Endometrial microvascular endothelial cells (primary cell): ENCODE data around the gene WDR54. TPM values are rescaled to one million over a fixed set of nuclear protein-coding genes. Genes with fewer than 3 reads are reported as not detected.

Experiments used
- in situ Hi-C: cut with HindIII; loops from 2 replicates; pipeline ENCODE4 v1.10.0; 2017; ENCODE audit warnings: low sequenced_read_pairs, low pct_unique_long_range_greater_than_20kb; ENCODE audit errors: inconsistent ontology term
- total RNA-seq: library from RNA; depleted of rRNA; stranded (reverse); fragments of >200 nt; gene quantifications from one replicate; pipeline ENCODE4 v1.2.3, GENCODE V29; 2015; ENCODE audit errors: inconsistent ontology term

Gene WDR54, protein sequence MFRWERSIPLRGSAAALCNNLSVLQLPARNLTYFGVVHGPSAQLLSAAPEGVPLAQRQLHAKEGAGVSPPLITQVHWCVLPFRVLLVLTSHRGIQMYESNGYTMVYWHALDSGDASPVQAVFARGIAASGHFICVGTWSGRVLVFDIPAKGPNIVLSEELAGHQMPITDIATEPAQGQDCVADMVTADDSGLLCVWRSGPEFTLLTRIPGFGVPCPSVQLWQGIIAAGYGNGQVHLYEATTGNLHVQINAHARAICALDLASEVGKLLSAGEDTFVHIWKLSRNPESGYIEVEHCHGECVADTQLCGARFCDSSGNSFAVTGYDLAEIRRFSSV
- 28.4 TPM for total RNA-seq

- in situ Hi-C loops = no loop called here
These were observed at the start of gene WDR54, which contains the start of gene C2orf81 for GRCh38 chr2:74421221-74421870. TSS of gene WDR54 (plus strand) at chr2:74421730. CDS start at chr2:74422154, 424 bp downstream. TSS of gene C2orf81 (minus strand) at chr2:74421619. CDS start at chr2:74421560, 59 bp downstream.

DNA sequence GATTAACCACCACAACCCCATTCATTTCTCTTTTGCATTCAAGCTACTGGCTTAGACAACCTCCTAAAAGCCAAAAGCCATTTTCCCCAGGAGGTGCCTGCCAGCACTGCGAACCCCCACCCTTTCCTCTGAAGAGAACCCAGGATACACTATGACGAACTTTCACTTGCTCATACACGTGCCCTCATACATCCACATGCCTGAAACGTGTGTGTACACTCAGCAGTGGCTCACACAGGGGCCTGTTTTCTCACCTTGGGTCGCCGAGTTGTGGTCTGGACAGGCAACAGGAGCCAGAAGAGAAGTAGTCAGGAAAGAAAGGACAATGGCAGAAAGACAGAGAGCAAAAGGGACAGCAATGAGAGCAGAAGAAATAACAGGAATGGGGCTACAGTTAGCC lies 48.9 kb upstream of the WDR54 start:
- in situ Hi-C loops = no loop called here

DNA sequence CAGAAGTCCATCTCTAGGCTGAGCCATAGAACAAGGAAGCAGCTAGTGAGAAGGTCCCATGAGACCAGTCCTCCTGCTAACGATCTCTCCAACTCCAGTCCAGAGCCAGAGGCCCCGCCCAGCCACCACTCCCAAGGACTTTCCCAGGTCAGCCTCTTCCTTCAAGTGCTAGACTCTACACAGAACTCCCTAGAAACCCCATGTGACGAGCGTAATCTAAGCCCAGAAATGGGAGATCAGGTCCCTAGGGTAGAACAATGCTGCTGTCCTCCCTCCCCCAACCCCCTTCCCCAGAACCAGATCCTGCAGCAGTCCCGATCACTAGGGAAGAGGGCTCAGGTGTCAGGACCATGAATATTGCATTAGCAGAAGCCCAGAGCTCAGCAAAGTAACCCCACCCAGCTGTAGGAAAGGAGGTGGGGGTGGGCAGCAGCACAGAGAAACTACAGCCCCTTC lies 48.3 kb upstream of the WDR54 start:
- in situ Hi-C loops = no loop called here

GRCh38 chr2:74373985-74374384 lies 47.5 kb upstream of the WDR54 start:
- in situ Hi-C loops = no loop called here

DNA sequence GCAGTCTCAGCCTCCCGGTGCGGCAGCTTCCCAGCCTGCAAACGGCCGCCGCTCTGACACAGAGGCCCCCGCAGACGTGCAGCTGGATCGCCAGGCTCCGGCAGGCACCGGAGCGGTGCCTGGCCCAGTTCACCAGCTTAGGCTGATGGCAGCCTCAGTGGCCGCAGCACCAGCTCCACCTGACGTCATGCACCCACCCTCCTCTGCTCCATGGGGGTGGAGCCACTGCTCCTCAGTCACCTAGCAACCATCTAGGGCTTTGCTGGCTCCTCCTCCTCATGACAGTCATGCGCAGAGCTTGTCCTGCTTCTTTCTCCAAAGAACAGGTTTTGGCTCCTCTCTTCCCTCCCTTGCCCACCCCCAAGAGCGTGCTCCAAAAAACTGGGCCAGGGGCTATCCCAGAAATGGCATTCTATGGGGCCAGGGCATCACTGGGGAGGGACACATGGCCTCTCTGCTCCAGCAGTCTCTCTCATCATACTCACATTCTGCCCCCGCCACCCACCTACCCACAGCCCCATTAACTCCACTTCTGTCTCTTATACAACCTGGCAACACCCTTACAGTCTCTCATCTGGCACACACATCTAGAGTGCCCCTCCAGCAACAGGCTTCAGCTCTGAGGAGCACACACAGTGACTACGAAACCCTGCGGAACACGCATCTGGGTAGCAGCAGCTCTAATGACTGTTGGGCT lies 46.9 kb upstream of the WDR54 start:
- in situ Hi-C loops = no loop called here

GRCh38 chr2:74375838-74376237 lies 45.7 kb upstream of the WDR54 start:
- in situ Hi-C loops = no loop called here

DNA sequence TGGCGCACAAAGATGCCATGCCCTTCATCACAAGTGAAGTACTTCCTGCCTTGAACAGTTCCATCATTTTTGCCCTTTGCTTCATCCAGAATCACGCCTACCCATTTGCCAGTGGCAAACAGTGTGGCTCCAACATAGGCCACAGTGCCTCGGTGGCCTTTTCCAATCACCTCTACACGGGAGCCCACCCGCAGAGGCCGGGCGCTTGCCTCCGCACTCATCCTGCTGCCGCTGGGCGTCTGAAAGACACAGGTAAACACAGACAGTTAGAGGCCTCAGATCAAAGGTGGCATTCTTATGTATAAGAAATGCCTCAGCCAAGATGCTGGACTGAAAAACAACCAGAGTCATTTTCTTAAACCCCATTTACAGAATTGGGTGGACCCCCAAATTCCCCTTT lies 43.5 kb upstream of the WDR54 start:
- in situ Hi-C loops = no loop called here

DNA sequence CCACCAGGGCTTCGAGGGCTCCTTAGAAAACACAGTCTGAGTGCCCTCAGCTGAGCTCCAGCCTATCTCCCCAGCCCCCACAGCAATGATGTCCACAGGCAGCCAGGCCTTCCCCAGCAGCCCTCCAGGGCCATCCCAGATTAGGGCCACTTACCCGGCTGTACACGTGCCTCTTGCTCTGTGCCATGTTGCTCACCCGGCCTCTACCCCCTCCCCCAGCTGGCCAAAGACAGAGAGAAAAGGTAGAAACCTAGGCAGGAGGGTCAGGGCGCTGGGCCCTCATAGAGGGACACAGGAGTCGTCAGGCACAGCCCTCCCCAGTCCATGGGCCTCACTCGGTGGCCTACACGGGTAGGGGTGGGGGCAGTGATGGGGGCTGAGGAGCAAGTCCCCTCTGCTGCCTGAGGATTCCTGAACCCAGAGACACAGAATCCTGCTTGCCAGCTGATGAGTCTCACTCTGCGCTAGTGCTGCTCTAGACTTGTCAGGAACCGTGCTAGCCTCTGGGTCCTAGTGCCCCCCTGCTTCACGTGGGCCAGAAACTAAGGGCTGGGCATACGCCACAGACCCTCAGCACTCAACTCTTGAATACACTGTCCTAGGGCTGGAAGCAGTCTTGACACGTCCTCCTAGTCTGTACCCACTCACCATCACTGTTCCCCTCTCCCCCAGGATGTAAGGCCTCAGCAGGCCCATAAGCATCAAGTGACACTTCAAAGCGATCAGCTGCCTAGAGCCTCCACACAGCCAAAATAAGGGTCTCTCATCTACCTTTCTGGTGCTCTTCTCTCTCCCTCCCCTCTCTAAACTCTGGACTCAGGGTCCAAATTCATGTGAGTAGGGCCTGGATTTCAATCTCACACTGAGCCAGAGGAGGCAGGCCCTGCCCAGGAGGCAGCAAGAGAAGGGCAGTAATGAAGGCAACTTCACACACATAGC lies 41.4 kb upstream of the WDR54 start, which contains the start of gene DCTN1:
Gene DCTN1 (minus strand): TSS at position 461 of the 939 bp plus-strand sequence. CDS start 274 bp downstream, at position 187.
- in situ Hi-C loops = no loop called here

- in situ Hi-C loops = no loop called here
These were observed 39.8 kb upstream of the WDR54 start for GRCh38 chr2:74381751-74382150.

DNA sequence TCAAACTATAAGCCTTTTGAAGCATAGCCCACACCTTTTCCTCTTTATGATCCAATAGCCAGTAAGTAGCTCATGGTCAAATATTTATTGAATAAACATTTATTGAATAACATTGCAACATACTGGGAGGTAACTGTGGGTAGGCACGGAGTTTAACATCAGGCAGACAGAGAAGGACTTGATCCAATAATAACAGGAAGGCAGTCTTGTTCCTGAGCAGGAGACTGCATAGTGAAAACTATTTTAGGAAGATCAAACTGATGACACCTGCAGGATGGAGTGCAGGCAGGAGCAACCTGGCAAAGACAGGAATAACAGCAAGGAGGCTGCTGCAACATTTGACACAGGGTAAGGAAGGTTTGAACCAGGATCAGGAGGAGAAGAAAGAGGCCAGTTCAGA lies 38.3 kb upstream of the WDR54 start:
- in situ Hi-C loops = no loop called here

GRCh38 chr2:74384051-74384450 lies 37.5 kb upstream of the WDR54 start:
- in situ Hi-C loops = no loop called here

DNA sequence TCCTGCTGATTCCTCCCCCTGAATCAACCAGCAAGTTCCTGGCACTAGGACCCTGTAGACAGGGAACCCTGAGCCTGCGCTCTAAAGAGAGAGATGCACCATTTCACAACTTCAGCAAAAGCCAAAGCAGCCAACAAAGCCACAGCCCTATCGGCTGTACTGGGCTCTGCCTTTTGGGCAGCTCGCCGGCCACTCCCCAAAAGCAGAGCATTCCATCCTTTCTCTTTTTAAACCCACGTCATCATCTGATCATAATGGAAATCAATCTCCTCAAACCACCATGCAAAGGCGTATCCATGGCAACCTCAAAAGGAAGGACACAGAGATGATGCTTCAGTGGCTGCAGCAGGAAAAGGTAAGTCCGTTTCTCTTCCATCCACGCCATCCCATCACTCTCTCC lies 36.1 kb upstream of the WDR54 start:
- in situ Hi-C loops = no loop called here

GRCh38 chr2:74387346-74387745 lies 34.2 kb upstream of the WDR54 start:
- in situ Hi-C loops = no loop called here

DNA sequence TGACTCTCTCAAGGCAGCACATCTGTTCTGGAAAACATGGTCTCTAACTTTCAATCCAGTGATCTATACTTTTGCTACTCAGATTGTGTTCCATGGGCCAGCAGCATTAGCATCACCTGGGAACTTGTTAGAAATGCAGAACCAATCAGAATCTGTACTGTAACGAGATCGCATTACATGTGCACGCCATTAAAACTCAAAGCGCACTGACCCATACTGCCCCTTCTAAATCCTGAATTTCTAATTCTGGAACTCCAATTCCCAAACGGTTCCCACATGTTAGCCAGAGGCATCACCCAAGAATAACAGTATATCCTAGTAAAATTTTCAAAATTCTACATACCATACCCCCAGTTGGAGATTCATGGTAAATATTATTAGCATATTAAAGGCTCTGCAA lies 30.9 kb upstream of the WDR54 start:
- in situ Hi-C loops = no loop called here

DNA sequence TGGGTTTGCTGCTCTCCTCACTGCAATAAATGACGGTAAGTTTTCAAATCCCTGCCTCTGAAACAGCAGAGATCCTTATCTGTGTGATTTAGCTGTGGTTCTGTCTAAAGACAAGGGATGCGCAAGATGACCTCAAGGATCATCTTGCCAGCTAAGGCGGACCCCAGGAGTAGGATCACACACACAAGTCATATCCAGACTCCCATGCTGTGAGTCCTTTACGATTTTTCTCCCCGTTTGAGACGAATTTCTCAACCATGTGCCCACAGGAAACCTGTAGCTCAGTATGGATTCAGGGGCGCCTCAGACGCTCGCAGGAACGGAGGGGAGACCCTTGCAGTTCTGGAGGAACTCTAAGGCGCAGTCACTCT lies 30.3 kb upstream of the WDR54 start:
- in situ Hi-C loops = no loop called here

- in situ Hi-C loops = no loop called here
These were observed 29.7 kb upstream of the WDR54 start for GRCh38 chr2:74391580-74392448.

GRCh38 chr2:74392449-74392743 lies 29.1 kb upstream of the WDR54 start:
- in situ Hi-C loops = no loop called here

DNA sequence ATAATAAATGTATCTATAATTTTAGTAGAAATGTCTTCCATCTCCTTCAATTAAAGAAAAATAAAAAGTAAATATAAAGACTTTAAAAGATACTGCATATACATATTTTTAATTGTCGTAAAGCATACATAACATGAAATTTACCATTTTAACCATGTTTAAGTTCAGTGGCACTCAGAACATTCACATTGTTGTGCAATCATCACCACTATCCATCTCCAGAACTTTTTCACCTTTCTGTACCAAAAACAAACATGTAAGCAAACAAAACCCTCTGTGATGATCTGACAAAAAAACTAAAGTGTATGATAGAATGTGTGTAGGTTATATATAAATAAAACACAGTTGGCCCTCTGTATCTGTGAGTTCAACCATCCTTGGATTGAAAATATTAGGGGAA lies 28.0 kb upstream of the WDR54 start:
- in situ Hi-C loops = no loop called here
